Measurements from ENCODE around the gene EIF3B.

- TF ChIP-seq CTCF (IDR thresholded peaks at IDR 0.05) (no peak), POLR2A (IDR thresholded peaks at IDR 0.05) (no peak)
Observed at GRCh38 chr7:2381881-2382509, 27.4 kb downstream of the EIF3B start.

All from Peyer's patch (tissue), 4 donors.